Upper lobe of left lung (tissue), 4 donors: ENCODE measurements around the gene SOX14.

Experiments
- POLR2A ChIP-seq, 4 donors: fragments of 450-650 bp; IDR thresholded peaks; one replicate each; pipeline ENCODE4 v1.5.1; 2016 to 2017; ENCODE audit warnings: antibody characterized with exemption in 4 of 4, mild to moderate bottlenecking in 2 of 4
- TF ChIP-seq, protein P1 (sequence below), 6 experiments: fragments of 450-650 bp in 4 of 6; fragments of 200-600 bp in 2 of 6; sonication (generic) in 2 of 6; IDR thresholded peaks; one replicate each; pipeline ENCODE4 v1.5.1; 2016 to 2019; ENCODE audit warnings: antibody characterized with exemption in 6 of 6

DNA sequence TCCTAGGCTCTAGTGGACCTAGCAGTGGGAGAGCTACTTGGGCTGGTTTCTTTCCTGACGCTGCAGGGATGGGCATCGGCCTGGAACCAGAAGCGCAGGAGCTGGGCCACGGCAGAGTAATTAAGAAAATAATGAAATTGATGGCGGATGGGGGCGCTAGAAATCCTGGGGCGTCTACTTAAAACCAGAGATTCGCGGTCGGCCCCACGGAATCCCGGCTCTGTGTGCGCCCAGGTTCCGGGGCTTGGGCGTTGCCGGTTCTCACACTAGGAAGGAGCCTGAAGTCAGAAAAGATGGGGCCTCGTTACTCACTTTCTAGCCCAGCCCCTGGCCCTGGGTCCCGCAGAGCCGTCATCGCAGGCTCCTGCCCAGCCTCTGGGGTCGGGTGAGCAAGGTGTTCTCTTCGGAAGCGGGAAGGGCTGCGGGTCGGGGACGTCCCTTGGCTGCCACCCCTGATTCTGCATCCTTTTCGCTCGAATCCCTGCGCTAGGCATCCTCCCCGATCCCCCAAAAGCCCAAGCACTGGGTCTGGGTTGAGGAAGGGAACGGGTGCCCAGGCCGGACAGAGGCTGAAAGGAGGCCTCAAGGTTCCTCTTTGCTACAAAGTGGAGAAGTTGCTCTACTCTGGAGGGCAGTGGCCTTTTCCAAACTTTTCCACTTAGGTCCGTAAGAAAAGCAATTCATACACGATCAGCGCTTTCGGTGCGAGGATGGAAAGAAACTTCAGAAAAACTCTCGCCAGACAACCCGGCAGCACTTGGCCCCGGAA is 6.1 kb downstream of the SOX14 start:
- TF ChIP-seq, protein P1, sequence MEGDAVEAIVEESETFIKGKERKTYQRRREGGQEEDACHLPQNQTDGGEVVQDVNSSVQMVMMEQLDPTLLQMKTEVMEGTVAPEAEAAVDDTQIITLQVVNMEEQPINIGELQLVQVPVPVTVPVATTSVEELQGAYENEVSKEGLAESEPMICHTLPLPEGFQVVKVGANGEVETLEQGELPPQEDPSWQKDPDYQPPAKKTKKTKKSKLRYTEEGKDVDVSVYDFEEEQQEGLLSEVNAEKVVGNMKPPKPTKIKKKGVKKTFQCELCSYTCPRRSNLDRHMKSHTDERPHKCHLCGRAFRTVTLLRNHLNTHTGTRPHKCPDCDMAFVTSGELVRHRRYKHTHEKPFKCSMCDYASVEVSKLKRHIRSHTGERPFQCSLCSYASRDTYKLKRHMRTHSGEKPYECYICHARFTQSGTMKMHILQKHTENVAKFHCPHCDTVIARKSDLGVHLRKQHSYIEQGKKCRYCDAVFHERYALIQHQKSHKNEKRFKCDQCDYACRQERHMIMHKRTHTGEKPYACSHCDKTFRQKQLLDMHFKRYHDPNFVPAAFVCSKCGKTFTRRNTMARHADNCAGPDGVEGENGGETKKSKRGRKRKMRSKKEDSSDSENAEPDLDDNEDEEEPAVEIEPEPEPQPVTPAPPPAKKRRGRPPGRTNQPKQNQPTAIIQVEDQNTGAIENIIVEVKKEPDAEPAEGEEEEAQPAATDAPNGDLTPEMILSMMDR (IDR thresholded peaks at IDR 0.05), result no peak
- no peak for TF ChIP-seq POLR2A (IDR thresholded peaks at IDR 0.05)
